CD14-positive monocyte (primary cell): ENCODE measurements around the gene RNF213. TPM values are rescaled to one million over a fixed set of nuclear protein-coding genes. Genes with fewer than 3 reads are reported as not detected.

Experiments
- DNase-seq, 3 donors: peaks; one replicate each; pipeline ENCODE4 v3.0.0-alpha.2; 2011 to 2022
- H2AFZ ChIP-seq: 2 replicates; pipeline ENCODE4 v1.6.0; 2012; ENCODE audit warnings: mild to moderate bottlenecking, low read depth, low read length, inconsistent platforms; ENCODE audit not compliant: insufficient read depth, poor library complexity, severe bottlenecking
- H3K27ac ChIP-seq, 2 donors: 1 replicate in 1 of 2; 2 replicates in 1 of 2; pipeline ENCODE4 v1.5.1; 2012 to 2013; ENCODE audit warnings: low read length in 2 of 2, control low read depth in 1 of 2, inconsistent platforms in 1 of 2, low read depth in 1 of 2, mild to moderate bottlenecking in 1 of 2
- H3K27me3 ChIP-seq, 2 donors: one replicate each; pipeline versions ENCODE4 v1.6.0 to v1.6.1; 2011 to 2013; ENCODE audit warnings: low read length in 2 of 2; ENCODE audit not compliant: control insufficient read depth in 2 of 2, insufficient read depth in 2 of 2
- H3K36me3 ChIP-seq, 2 donors: replicated peaks in 1 of 2; 1 replicate in 1 of 2; 2 replicates in 1 of 2; pipeline versions ENCODE4 v1.5.1 to v1.6.1; 2012 to 2013; ENCODE audit warnings: low read length in 2 of 2, control low read depth in 1 of 2, inconsistent platforms in 1 of 2, mild to moderate bottlenecking in 1 of 2; ENCODE audit not compliant: insufficient read depth in 2 of 2, control insufficient read depth in 1 of 2
- H3K4me1 ChIP-seq, 2 donors: 1 replicate in 1 of 2; 2 replicates in 1 of 2; pipeline versions ENCODE4 v1.5.1 to v1.6.1; 2012 to 2013; ENCODE audit warnings: low read length in 2 of 2, control low read depth in 1 of 2, inconsistent platforms in 1 of 2, mild to moderate bottlenecking in 1 of 2, moderate library complexity in 1 of 2; ENCODE audit not compliant: insufficient read depth in 2 of 2, control insufficient read depth in 1 of 2
- H3K4me2 ChIP-seq: replicated peaks from 2 replicates; pipeline ENCODE3; 2012; ENCODE audit warnings: low read length, moderate library complexity, mild to moderate bottlenecking; ENCODE audit not compliant: poor library complexity, severe bottlenecking; ENCODE audit errors: extremely low read depth
- H3K4me3 ChIP-seq, 3 experiments: fragments of 200-600 bp in 1 of 3; sonication (generic) in 1 of 3; replicated peaks in 1 of 3; 1 replicate in 2 of 3; 2 replicates in 1 of 3; pipeline ENCODE4 v1.5.1; 2011 to 2013; ENCODE audit warnings: low read length in 3 of 3, mild to moderate bottlenecking in 3 of 3, control low read depth in 2 of 3, low read depth in 2 of 3, inconsistent platforms in 1 of 3, moderate library complexity in 1 of 3
- H3K79me2 ChIP-seq: 2 replicates; pipeline ENCODE4 v1.6.0; 2012; ENCODE audit warnings: mild to moderate bottlenecking, control low read depth, inconsistent platforms, low read length, moderate library complexity; ENCODE audit not compliant: insufficient read depth
- H3K9ac ChIP-seq: 2 replicates; pipeline ENCODE4 v1.6.0; 2017; ENCODE audit warnings: low read length, mild to moderate bottlenecking; ENCODE audit not compliant: insufficient read depth, poor library complexity, severe bottlenecking
- H3K9me3 ChIP-seq, 2 donors: replicated peaks in 1 of 2; 1 replicate in 1 of 2; 2 replicates in 1 of 2; pipeline versions ENCODE4 v1.5.1 to v1.6.1; 2012 to 2013; ENCODE audit warnings: low read length in 2 of 2, control low read depth in 1 of 2; ENCODE audit not compliant: control insufficient read depth in 1 of 2, insufficient read depth in 1 of 2
- H4K20me1 ChIP-seq: 2 replicates; pipeline ENCODE4 v1.6.0; 2012; ENCODE audit warnings: mild to moderate bottlenecking, low read length, control low read depth, moderate library complexity; ENCODE audit not compliant: insufficient read depth
- H3K27ac Mint-ChIP-seq, 7 donors: one replicate each; pipeline ENCODE4 v1.8.0; 2020; ENCODE audit warnings: mild to moderate bottlenecking in 7 of 7, mixed read lengths in 7 of 7, moderate library complexity in 6 of 7, inconsistent platforms in 2 of 7
- H3K27me3 Mint-ChIP-seq, 3 donors: one replicate each; pipeline ENCODE4 v1.8.0; 2021 to 2022; ENCODE audit warnings: low read depth in 3 of 3, mild to moderate bottlenecking in 3 of 3, mixed read lengths in 3 of 3, moderate library complexity in 3 of 3, inconsistent platforms in 1 of 3
- H3K36me3 Mint-ChIP-seq, 2 donors: one replicate each; pipeline ENCODE4 v1.8.0; 2020; ENCODE audit warnings: mixed read lengths in 2 of 2, inconsistent platforms in 1 of 2, mild to moderate bottlenecking in 1 of 2
- H3K4me1 Mint-ChIP-seq: one replicate; pipeline ENCODE4 v1.8.0; 2020; ENCODE audit warnings: mild to moderate bottlenecking, mixed read lengths
- H3K4me3 Mint-ChIP-seq, 2 donors: one replicate each; pipeline ENCODE4 v1.8.0; 2020; ENCODE audit warnings: mild to moderate bottlenecking in 2 of 2, mixed read lengths in 2 of 2, moderate library complexity in 1 of 2
- H3K9me3 Mint-ChIP-seq, 7 donors: one replicate each; pipeline ENCODE4 v1.8.0; 2020 to 2022; ENCODE audit warnings: mixed read lengths in 7 of 7, mild to moderate bottlenecking in 6 of 7, moderate library complexity in 6 of 7, inconsistent platforms in 2 of 7
- CTCF ChIP-seq: fragments of 200-600 bp; IDR thresholded peaks from one replicate; pipeline ENCODE4 v1.8.0; 2022; ENCODE audit warnings: antibody characterized with exemption, mild to moderate bottlenecking
- WGBS: methylation state at CpG from one replicate; pipeline ENCODE4 v1.1.5; 2013; ENCODE audit warnings: missing lambda C conversion rate; ENCODE audit not compliant: insufficient coverage; 5-methylcytosine and 5-hydroxymethylcytosine counted together
- intact Hi-C, 2 donors: fragments of 100-400 bp; cut with micrococcal nuclease; formaldehyde crosslinking; loops; one replicate each; pipeline versions ENCODE4 v1.15.0 to v1.15.1; 2023
- polyA plus RNA-seq, 3 donors: library from polyadenylated mRNA; depleted of rRNA in 1 of 3; unstranded in 2 of 3; stranded (reverse) in 1 of 3; fragments of 300-500 nt in 2 of 3; fragments of >200 nt in 1 of 3; fragmentation: Illumina TruSeq in 2 of 3; gene quantifications; 1 replicate in 2 of 3; 2 replicates in 1 of 3; pipeline ENCODE4 v1.2.3, GENCODE V29; 2012 to 2021

Gene RNF213
- polyA plus RNA-seq, 3 donors = 10.3 to 196 (median 18.1) TPM

- no peak overlapping the region for H3K9ac ChIP-seq
- no peaks in the 10 kb centered on the region for H3K9me3 ChIP-seq
- TF ChIP-seq CTCF = no peak
- H3K79me2 ChIP-seq = no peaks in the 10 kb centered on the region
- no peak overlapping the region for H3K27ac Mint-ChIP-seq
- H3K36me3 ChIP-seq = no peaks in the 10 kb centered on the region
- H3K9me3 Mint-ChIP-seq = no peaks in the 10 kb centered on the region
- no peaks in the 10 kb centered on the region for H4K20me1 ChIP-seq
- intact Hi-C loops = no loop called here
- no peak for DNase-seq
- no peaks in the 10 kb centered on the region for H3K4me1 Mint-ChIP-seq
- no peak overlapping the region for H3K4me2 ChIP-seq
- no peaks in the 10 kb centered on the region for H3K27me3 ChIP-seq
- no peaks in the 10 kb centered on the region for H3K4me1 ChIP-seq
- H2AFZ ChIP-seq = no peak overlapping the region
- H3K27ac ChIP-seq = no peak overlapping the region
- H3K4me3 Mint-ChIP-seq = no peak overlapping the region
- no peak overlapping the region for H3K4me3 ChIP-seq
- H3K27me3 Mint-ChIP-seq = peaks cover 4 to 9% (median 8%) of the 10 kb centered on the region in 3 donors
- no peaks in the 10 kb centered on the region for H3K36me3 Mint-ChIP-seq
- 93% methylated on average over 15 of the region's 15 CpGs for WGBS
Measured at GRCh38 chr17:80430446-80431245, 170.0 kb downstream of the RNF213 start.

GRCh38 chr17:80431246-80432195 lies 170.9 kb downstream of the RNF213 start:
- no peak for DNase-seq
- intact Hi-C loops = no loop called here
- H3K9me3 ChIP-seq = no peaks in the 10 kb centered on the region
- H2AFZ ChIP-seq = no peak overlapping the region
- Mint-ChIP-seq H3K27me3 (peaks cover 4 to 7% (median 5%) of the 10 kb centered on the region in 3 donors), H3K4me3 (no peak overlapping the region), H3K27ac (peak overlapping the region in 1 of 7 donors; percentile 25), H3K9me3 (peaks cover 0 to 3% (median 0%) of the 10 kb centered on the region in 7 donors), H3K36me3 (no peaks in the 10 kb centered on the region), H3K4me1 (no peaks in the 10 kb centered on the region)
- TF ChIP-seq CTCF = no peak
- no peaks in the 10 kb centered on the region for H4K20me1 ChIP-seq
- no peaks in the 10 kb centered on the region for H3K4me1 ChIP-seq
- WGBS = 94% methylated on average over 27 of the region's 29 CpGs
- no peak overlapping the region for H3K4me2 ChIP-seq
- H3K4me3 ChIP-seq = no peak overlapping the region
- no peak overlapping the region for H3K27ac ChIP-seq
- H3K9ac ChIP-seq = no peak overlapping the region
- H3K36me3 ChIP-seq = no peaks in the 10 kb centered on the region
- H3K79me2 ChIP-seq = no peaks in the 10 kb centered on the region
- no peaks in the 10 kb centered on the region for H3K27me3 ChIP-seq
